ENCODE results near the gene CFAP65. TPM values are rescaled to one million over a fixed set of nuclear protein-coding genes. Genes with fewer than 3 reads are reported as not detected.

CFAP65 gene
- total RNA-seq, 1 experiment from 2014 or later, result not detected

DNA sequence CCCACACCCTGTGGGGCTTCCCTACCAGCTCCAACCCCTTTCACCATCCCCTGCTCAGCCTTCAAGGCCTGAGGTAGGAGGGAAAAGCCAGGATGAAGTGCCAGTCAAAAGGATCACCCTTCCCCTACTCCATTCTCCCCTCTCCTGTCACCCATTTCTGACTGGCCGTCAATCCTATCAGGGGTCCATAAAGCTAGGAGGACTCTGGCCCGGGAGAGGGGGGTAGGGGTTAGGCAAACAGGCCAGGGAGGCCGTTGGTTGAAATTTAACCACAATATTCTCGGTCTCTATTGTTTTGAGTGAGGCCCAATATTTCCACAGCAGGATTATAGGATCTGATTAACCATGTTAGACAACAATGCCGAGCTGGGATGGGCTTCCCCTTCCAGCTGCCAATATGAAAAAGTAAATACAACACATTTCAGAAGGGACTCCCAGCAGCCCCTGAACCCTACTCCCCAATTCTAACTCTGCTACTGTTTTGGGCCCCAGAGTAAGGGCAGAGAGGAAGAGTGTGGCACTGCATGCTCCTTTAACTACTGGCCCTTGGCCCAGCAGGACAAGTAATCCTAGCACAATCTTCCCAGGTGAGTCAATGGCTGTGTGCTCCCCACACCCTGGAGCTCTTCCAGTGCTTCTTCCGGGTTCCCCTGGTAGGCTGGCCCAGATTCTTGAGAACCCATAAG is 30.0 kb upstream of the CFAP65 start:
- Histone ChIP-seq H3K79me2 (ENCODE audit: low read length) (no peaks in the 10 kb centered on the region), H3K27me3 (ENCODE audit: low read length) (no peaks in the 10 kb centered on the region), H3K4me2 (ENCODE audit: low read depth, low read length, poor library complexity, severe bottlenecking) (no peak overlapping the region), H3K4me3 (ENCODE audit: low read length) (no peak overlapping the region), H3K9me2 (replicated peaks; ENCODE audit: insufficient read depth, low read length) (no peaks in the 10 kb centered on the region), H3K27ac (ENCODE audit: low read length) (no peak overlapping the region), H3K9ac (ENCODE audit: low read length) (no peak overlapping the region), H4K20me1 (ENCODE audit: insufficient read depth, low read depth, low read length) (no peaks in the 10 kb centered on the region), H2AFZ (ENCODE audit: low read length) (no peak overlapping the region), H3K9me3 (ENCODE audit: low read length) (no peaks in the 10 kb centered on the region), H3K36me3 (ENCODE audit: insufficient read depth, low read length) (no peaks in the 10 kb centered on the region), H3K4me1 (ENCODE audit: low read length) (no peaks in the 10 kb centered on the region)
- DNase-seq, result no peak

DNA sequence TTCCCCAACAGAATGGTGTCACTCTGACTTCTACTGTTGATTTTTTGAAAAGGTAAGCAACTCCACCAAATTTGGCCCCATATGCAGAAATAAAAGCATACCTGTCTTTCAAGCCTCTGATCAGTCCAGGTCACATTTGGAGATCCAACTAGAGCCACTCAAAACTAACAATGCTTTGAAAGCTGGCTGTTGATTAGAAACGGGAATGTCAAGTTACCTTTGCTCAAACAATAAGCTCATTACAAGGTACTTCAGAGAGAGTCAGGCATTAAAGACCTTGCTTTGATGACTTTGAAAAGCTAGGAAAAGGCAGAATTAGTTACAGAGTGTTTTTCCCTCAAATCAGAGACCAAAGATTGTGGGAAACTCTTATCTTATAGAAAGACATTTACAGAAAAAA is 24.2 kb upstream of the CFAP65 start:
- no peaks in the 10 kb centered on the region for H3K9me3 ChIP-seq (ENCODE audit: low read length)
- no peak overlapping the region for H3K4me2 ChIP-seq (ENCODE audit: low read depth, low read length, poor library complexity, severe bottlenecking)
- H3K79me2 ChIP-seq (ENCODE audit: low read length), result no peaks in the 10 kb centered on the region
- H3K9me2 ChIP-seq (replicated peaks; ENCODE audit: insufficient read depth, low read length), result no peaks in the 10 kb centered on the region
- no peaks in the 10 kb centered on the region for H3K36me3 ChIP-seq (ENCODE audit: insufficient read depth, low read length)
- no peaks in the 10 kb centered on the region for H4K20me1 ChIP-seq (ENCODE audit: insufficient read depth, low read depth, low read length)
- no peak overlapping the region for H3K27ac ChIP-seq (ENCODE audit: low read length)
- no peak overlapping the region for H3K9ac ChIP-seq (ENCODE audit: low read length)
- no peaks in the 10 kb centered on the region for H3K27me3 ChIP-seq (ENCODE audit: low read length)
- no peak overlapping the region for H3K4me3 ChIP-seq (ENCODE audit: low read length)
- no peaks in the 10 kb centered on the region for H3K4me1 ChIP-seq (ENCODE audit: low read length)
- no peak overlapping the region for H2AFZ ChIP-seq (ENCODE audit: low read length)
- DNase-seq, result no peak

DNA sequence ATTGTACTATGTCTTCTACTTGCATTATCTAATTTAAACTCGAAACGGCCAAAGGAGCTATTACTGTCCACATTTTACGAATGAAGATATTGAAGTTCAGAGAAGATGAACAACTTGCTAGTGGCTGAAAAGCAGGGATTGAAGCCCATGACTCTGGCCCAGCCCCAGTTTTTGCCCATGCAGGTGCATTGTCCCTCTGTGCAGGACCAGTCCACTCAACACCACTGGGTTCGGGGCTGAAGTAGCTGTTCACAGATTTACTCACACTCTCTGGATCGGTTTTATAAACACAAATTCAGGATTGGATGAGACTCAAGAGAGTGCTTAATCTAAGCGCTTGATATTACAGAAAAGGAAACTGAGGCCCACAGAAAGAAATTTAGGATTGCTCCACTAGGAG is 20.8 kb upstream of the CFAP65 start:
- Histone ChIP-seq H3K79me2 (ENCODE audit: low read length) (no peaks in the 10 kb centered on the region), H3K9me3 (ENCODE audit: low read length) (no peaks in the 10 kb centered on the region), H3K4me1 (ENCODE audit: low read length) (no peaks in the 10 kb centered on the region), H3K27me3 (ENCODE audit: low read length) (no peaks in the 10 kb centered on the region), H4K20me1 (ENCODE audit: insufficient read depth, low read depth, low read length) (no peaks in the 10 kb centered on the region), H3K36me3 (ENCODE audit: insufficient read depth, low read length) (no peaks in the 10 kb centered on the region), H3K9ac (ENCODE audit: low read length) (no peak overlapping the region), H3K4me2 (ENCODE audit: low read depth, low read length, poor library complexity, severe bottlenecking) (no peak overlapping the region), H3K27ac (ENCODE audit: low read length) (no peak overlapping the region), H3K4me3 (ENCODE audit: low read length) (no peak overlapping the region), H2AFZ (ENCODE audit: low read length) (no peak overlapping the region), H3K9me2 (replicated peaks; ENCODE audit: insufficient read depth, low read length) (no peaks in the 10 kb centered on the region)
- no peak for DNase-seq

DNA sequence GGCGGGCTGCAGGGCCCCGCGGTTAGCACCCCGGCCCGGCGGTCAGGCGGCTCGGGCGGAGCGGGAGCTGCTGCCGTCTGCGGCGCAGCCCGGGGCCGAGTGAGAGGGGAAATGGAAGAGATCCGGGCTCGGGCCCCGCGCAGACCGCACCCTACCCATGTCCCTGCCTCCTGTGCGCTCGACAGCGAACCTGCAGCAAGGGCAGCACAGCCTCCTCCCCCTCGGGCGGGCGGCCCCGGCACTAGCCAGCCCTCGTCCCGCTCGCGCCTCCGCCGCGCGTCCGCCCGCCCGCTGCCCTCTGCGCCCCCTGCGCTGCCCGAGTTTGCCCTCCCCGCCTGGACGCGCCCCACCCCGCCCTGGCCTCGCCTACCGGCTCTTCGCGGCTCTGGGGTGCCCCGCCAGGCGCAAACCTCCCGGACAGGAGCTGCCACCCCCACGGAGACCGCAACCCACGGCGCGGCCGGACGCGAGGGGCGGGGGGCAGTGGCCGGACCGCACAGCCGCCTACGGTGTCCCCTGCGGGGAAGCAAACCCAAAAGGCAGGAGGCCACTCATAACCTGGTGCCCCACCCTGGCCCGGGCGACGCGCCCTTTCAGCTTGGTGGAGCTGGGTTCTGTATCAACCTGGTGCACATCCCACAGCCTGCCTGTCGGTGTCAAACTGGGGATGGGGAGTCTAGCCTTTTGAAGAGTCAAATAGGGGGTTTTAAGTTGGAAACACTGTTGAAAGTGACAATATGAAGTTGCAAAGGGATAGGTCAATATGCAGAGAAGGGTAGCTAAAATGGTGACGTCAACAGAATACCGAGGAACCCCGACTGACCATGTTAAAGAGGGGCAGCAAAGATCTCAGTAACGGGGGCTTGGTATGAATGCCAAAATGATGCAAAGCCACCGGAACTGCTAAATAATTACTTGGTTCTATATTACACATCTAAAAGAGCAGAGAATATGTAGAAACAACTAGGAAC is 19.8 kb upstream of the CFAP65 start, which contains the start of gene IHH:
IHH (minus strand) TSS at position 101 of the 971 bp plus-strand sequence. CDS start 454 bp downstream, outside the sequence.
- Histone ChIP-seq H2AFZ (ENCODE audit: low read length) (no peak within 1 kb of the TSS), H4K20me1 (ENCODE audit: insufficient read depth, low read depth, low read length) (no peaks in the 10 kb centered on the region), H3K79me2 (ENCODE audit: low read length) (no peaks in the 10 kb centered on the region), H3K36me3 (ENCODE audit: insufficient read depth, low read length) (no peaks in the 10 kb centered on the region), H3K27ac (ENCODE audit: low read length) (no peak within 1 kb of the TSS), H3K9ac (ENCODE audit: low read length) (no peak within 1 kb of the TSS), H3K27me3 (ENCODE audit: low read length) (no peaks in the 10 kb centered on the region), H3K9me3 (ENCODE audit: low read length) (no peaks in the 10 kb centered on the region), H3K4me3 (ENCODE audit: low read length) (no peak within 1 kb of the TSS), H3K4me2 (ENCODE audit: low read depth, low read length, poor library complexity, severe bottlenecking) (no peak within 1 kb of the TSS), H3K4me1 (ENCODE audit: low read length) (no peaks in the 10 kb centered on the region), H3K9me2 (replicated peaks; ENCODE audit: insufficient read depth, low read length) (no peaks in the 10 kb centered on the region)
- DNase-seq, result no peak

DNA sequence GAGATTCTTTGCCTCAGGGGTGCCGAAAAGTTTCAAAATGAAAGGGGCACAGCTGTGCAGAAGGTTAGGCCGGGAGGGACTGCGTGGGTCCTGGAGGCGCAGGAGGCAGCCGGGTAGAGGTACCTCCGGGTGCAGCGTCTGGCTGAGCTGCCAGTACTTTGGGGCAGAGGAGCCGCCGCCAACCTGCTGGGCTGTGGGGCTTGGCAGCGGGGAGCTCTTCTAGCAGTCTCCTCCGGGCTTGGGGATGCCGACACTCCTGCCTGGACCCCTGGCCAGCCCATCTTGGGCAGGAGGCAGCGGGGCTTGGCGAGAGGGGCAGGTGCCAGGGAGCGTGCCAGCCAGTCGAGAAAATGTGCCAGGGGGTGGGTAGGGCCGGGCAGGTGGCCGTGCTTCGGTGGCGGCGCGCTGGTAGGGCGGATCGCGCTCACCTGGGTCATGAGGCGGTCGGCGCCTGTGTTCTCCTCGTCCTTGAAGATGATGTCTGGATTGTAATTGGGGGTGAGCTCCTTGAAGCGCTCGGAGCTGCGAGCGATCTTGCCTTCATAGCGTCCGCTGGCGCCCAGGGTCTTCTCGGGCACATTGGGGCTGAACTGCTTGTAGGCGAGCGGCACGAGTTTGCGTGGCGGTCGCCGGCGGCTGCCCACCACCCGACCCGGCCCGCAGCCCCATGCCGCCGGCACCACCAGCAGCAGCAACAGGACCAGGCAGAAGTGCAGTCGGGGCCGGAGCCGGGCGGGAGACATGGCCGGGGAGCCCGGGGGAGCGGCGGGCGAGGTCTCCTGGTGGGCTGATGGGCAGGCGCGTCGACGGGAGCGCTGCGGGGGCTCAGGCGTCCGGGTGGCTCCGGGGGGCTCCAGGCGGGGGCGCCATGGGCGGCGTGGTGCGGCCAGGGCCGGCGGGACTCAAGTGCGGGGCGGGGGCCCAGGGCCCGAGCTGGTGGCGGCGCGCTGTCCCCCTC is 18.7 kb upstream of the CFAP65 start:
- Histone ChIP-seq H3K27ac (ENCODE audit: low read length) (no peak overlapping the region), H3K9me3 (ENCODE audit: low read length) (no peaks in the 10 kb centered on the region), H3K79me2 (ENCODE audit: low read length) (no peaks in the 10 kb centered on the region), H3K36me3 (ENCODE audit: insufficient read depth, low read length) (no peaks in the 10 kb centered on the region), H3K4me2 (ENCODE audit: low read depth, low read length, poor library complexity, severe bottlenecking) (no peak overlapping the region), H3K4me1 (ENCODE audit: low read length) (no peaks in the 10 kb centered on the region), H3K4me3 (ENCODE audit: low read length) (no peak overlapping the region), H4K20me1 (ENCODE audit: insufficient read depth, low read depth, low read length) (no peaks in the 10 kb centered on the region), H3K27me3 (ENCODE audit: low read length) (no peaks in the 10 kb centered on the region), H3K9me2 (replicated peaks; ENCODE audit: insufficient read depth, low read length) (no peaks in the 10 kb centered on the region), H3K9ac (ENCODE audit: low read length) (no peak overlapping the region), H2AFZ (ENCODE audit: low read length) (no peak overlapping the region)
- no peak for DNase-seq

DNA sequence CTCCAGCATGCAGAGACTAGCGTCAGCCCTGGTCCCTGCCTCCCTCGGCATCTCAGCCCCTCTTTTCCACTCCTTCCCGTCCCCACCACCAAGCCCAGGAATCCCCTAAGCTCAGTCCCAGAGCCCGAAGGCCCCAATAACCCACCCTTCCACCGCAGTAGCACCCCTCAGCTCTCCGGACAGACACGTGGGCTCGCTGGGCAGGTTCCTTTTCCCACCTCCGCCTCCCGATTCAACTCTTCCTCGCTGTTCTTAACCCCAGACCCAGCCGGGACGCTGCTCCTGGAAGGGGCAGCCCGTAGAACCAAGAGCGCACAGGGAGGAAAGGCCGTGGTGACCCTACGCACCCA is 18.0 kb upstream of the CFAP65 start:
- Histone ChIP-seq H2AFZ (ENCODE audit: low read length) (no peak overlapping the region), H3K27ac (ENCODE audit: low read length) (no peak overlapping the region), H3K9ac (ENCODE audit: low read length) (no peak overlapping the region), H3K36me3 (ENCODE audit: insufficient read depth, low read length) (no peaks in the 10 kb centered on the region), H3K4me2 (ENCODE audit: low read depth, low read length, poor library complexity, severe bottlenecking) (no peak overlapping the region), H3K4me3 (ENCODE audit: low read length) (no peak overlapping the region), H3K9me3 (ENCODE audit: low read length) (no peaks in the 10 kb centered on the region), H3K27me3 (ENCODE audit: low read length) (no peaks in the 10 kb centered on the region), H3K9me2 (replicated peaks; ENCODE audit: insufficient read depth, low read length) (no peaks in the 10 kb centered on the region), H4K20me1 (ENCODE audit: insufficient read depth, low read depth, low read length) (no peaks in the 10 kb centered on the region), H3K4me1 (ENCODE audit: low read length) (no peaks in the 10 kb centered on the region), H3K79me2 (ENCODE audit: low read length) (no peaks in the 10 kb centered on the region)
- DNase-seq, result no peak

DNA sequence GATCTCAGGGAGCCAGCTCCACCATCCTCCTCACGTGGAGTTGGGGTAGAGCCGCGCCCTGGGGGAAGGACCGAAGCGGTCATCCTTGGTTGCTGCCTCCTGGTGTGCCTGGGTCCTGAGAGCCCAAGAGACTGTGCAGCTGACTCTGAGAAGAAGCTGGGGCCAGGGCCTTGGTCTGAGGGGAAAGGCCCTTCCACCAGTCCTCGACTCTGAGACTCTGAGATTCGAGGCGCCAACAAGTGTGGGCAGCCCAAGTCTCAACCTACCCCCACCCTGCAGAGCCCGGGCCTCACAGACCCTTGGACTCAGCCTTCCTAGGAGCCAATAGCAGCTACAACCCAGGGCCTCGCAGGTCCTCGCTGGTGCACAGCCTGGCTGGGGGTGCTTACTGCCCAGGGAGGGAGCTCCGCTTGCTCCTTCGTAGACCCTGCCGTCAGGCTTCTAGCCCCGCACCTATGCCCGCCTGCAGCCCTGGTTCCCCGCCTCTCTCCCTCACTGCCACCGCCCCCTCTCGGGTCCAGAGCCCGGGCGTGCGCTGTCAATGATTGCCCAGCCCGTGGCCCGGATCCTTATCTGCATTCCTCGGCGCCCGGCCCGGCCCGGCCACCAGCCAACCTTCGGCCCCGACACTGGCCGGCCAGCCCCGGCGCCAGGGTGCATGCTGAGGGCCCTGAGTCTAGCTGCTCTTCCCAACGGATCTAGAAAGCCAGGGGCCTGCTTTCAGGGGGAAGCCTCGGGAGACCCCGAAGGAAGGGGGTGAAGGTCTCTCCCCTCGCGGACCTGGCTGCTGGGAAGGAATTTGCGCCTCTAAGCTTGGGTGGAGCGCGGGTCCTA is 17.4 kb upstream of the CFAP65 start:
- Histone ChIP-seq H3K9ac (ENCODE audit: low read length) (no peak overlapping the region), H3K4me3 (ENCODE audit: low read length) (no peak overlapping the region), H3K4me1 (ENCODE audit: low read length) (no peaks in the 10 kb centered on the region), H3K4me2 (ENCODE audit: low read depth, low read length, poor library complexity, severe bottlenecking) (no peak overlapping the region), H3K9me3 (ENCODE audit: low read length) (no peaks in the 10 kb centered on the region), H3K27me3 (ENCODE audit: low read length) (no peaks in the 10 kb centered on the region), H3K9me2 (replicated peaks; ENCODE audit: insufficient read depth, low read length) (no peaks in the 10 kb centered on the region), H3K27ac (ENCODE audit: low read length) (no peak overlapping the region), H2AFZ (ENCODE audit: low read length) (no peak overlapping the region), H4K20me1 (ENCODE audit: insufficient read depth, low read depth, low read length) (no peaks in the 10 kb centered on the region), H3K79me2 (ENCODE audit: low read length) (no peaks in the 10 kb centered on the region), H3K36me3 (ENCODE audit: insufficient read depth, low read length) (no peaks in the 10 kb centered on the region)
- DNase-seq, result no peak
